Parathyroid adenoma (tissue), 2 donors: Measurements from ENCODE around the gene HBG2.

Experiments
- H2AFZ ChIP-seq: fragments of 300-600 bp; sonication (generic); one replicate; pipeline ENCODE4 v1.7.0; 2017; ENCODE audit warnings: antibody characterized with exemption, mild to moderate bottlenecking
- H3K27ac ChIP-seq: fragments of 300-600 bp; sonication (generic); one replicate; pipeline ENCODE4 v1.7.0; 2017
- H3K27me3 ChIP-seq: fragments of 300-600 bp; sonication (generic); one replicate; pipeline ENCODE4 v1.7.0; 2017; ENCODE audit warnings: low read length; ENCODE audit not compliant: control insufficient read depth, insufficient read depth
- H3K36me3 ChIP-seq: fragments of 300-600 bp; sonication (generic); one replicate; pipeline ENCODE4 v1.7.0; 2017; ENCODE audit warnings: low read length; ENCODE audit not compliant: control insufficient read depth, insufficient read depth
- H3K4me1 ChIP-seq: fragments of 300-600 bp; sonication (generic); one replicate; pipeline ENCODE4 v1.7.0; 2017; ENCODE audit warnings: control low read depth
- H3K4me2 ChIP-seq: fragments of 300-600 bp; sonication (generic); one replicate; pipeline ENCODE4 v1.7.0; 2017; ENCODE audit warnings: low read length
- H3K4me3 ChIP-seq: fragments of 300-600 bp; sonication (generic); one replicate; pipeline ENCODE4 v1.7.0; 2017; ENCODE audit warnings: low read depth, low read length
- H3K79me2 ChIP-seq: fragments of 300-600 bp; sonication (generic); one replicate; pipeline ENCODE4 v1.7.0; 2017; ENCODE audit warnings: control low read depth
- H3K9ac ChIP-seq: fragments of 300-600 bp; sonication (generic); one replicate; pipeline ENCODE4 v1.7.0; 2017; ENCODE audit warnings: mild to moderate bottlenecking
- H3K9me3 ChIP-seq: fragments of 300-600 bp; sonication (generic); one replicate; pipeline ENCODE4 v1.7.0; 2017; ENCODE audit warnings: low read length; ENCODE audit not compliant: control insufficient read depth
- TF ChIP-seq, protein P1 (sequence below): fragments of 300-600 bp; sonication (generic); IDR thresholded peaks from one replicate; pipeline ENCODE4 v1.7.0; 2017; ENCODE audit warnings: antibody characterized with exemption, mild to moderate bottlenecking
- donor health status: primary hyperparathyroidism.

The HBG2 gene

DNA sequence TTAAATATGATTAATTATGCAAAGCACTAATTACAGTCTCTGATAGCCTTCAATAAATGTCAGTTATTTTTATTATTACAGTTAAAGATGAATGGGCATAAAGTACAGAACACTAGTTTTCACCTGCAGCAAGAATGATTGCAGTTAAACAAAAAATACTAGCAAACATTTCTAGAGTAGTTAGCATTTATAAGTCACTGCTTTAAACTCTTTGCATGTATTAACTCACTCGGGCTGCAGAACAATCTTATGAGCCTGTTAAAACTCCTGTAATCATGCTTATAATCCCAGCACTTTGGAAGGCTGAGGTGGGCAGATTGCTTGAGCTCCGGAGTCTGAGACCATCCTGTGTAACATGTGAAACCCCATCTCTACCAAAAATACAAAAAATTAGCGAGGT is 32.3 kb upstream of the HBG2 start:
- Histone ChIP-seq H3K27ac (no peak overlapping the region), H3K36me3 (no peaks in the 10 kb centered on the region)

DNA sequence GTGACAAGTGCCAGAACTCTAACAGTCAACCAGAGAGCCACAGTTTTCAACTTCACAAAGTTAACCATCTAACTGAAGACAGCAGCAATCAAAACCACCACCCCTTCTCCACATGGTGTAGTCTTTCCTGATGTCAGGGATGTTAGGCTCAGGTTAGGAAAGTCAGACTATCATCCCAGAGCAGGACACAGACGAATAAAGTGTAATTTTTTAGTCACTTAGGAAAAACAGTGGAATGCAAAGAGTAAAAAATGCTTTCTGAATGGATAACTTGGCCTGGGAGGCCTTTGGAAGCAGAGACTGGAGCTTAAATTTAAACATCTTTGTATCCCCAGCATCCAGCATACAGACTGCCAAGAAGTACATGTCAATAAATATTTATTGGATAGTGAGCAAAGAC is 31.8 kb upstream of the HBG2 start:
- no peak overlapping the region for H3K4me2 ChIP-seq

More for the DNA sequence above, 32.3 kb upstream of the HBG2 start:
- Histone ChIP-seq H3K4me3 (no peak overlapping the region), H3K27me3 (no peaks in the 10 kb centered on the region), H3K4me1 (no peaks in the 10 kb centered on the region), H3K79me2 (no peaks in the 10 kb centered on the region), H3K9ac (no peak overlapping the region), H3K9me3 (no peaks in the 10 kb centered on the region), H3K4me2 (no peak overlapping the region), H2AFZ (no peak overlapping the region)
- TF ChIP-seq, protein P1, sequence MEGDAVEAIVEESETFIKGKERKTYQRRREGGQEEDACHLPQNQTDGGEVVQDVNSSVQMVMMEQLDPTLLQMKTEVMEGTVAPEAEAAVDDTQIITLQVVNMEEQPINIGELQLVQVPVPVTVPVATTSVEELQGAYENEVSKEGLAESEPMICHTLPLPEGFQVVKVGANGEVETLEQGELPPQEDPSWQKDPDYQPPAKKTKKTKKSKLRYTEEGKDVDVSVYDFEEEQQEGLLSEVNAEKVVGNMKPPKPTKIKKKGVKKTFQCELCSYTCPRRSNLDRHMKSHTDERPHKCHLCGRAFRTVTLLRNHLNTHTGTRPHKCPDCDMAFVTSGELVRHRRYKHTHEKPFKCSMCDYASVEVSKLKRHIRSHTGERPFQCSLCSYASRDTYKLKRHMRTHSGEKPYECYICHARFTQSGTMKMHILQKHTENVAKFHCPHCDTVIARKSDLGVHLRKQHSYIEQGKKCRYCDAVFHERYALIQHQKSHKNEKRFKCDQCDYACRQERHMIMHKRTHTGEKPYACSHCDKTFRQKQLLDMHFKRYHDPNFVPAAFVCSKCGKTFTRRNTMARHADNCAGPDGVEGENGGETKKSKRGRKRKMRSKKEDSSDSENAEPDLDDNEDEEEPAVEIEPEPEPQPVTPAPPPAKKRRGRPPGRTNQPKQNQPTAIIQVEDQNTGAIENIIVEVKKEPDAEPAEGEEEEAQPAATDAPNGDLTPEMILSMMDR: no peak

DNA sequence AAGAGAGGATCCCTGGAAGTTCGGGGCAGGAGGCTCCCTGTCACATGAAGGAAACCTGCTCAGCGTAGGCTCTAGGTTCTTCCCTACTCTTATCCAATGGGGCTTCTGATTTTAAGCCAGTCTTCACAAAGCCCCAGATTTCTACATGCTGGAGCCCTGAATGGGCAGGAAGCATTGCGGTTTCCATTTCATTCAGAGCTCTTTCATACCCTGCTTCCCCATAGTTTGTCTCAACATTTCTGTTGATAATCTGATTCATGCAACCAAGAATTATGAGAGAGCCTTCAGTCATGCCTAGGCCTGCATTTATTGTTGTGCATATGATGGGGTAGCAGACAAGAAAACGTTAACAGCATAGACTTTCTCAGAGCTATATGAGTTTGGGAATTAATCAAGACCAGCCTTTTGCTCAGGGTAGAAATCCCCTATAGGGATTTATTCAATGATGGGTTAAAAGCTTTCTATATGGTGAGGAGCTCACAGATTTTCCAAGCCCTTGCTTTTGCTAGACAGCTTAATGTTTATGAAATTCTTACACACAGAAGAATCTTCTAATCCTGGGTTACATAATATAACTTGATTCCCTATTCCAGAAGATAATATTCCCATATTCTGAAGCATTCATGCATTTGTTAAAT is 31.2 kb upstream of the HBG2 start:
- Histone ChIP-seq H3K9ac (no peak overlapping the region), H3K79me2 (no peaks in the 10 kb centered on the region), H3K4me2 (no peak overlapping the region), H3K27ac (no peak overlapping the region), H3K4me1 (no peaks in the 10 kb centered on the region), H3K27me3 (no peaks in the 10 kb centered on the region), H3K36me3 (no peaks in the 10 kb centered on the region), H3K4me3 (no peak overlapping the region), H3K9me3 (no peaks in the 10 kb centered on the region), H2AFZ (no peak overlapping the region)
- TF ChIP-seq, protein P1: no peak

More for the DNA sequence above, 31.8 kb upstream of the HBG2 start:
- Histone ChIP-seq H3K27me3 (no peaks in the 10 kb centered on the region), H3K4me1 (no peaks in the 10 kb centered on the region), H3K9me3 (no peaks in the 10 kb centered on the region), H3K9ac (no peak overlapping the region), H3K79me2 (no peaks in the 10 kb centered on the region), H3K27ac (no peak overlapping the region), H2AFZ (no peak overlapping the region), H3K36me3 (no peaks in the 10 kb centered on the region), H3K4me3 (no peak overlapping the region)
- TF ChIP-seq, protein P1: no peak

DNA sequence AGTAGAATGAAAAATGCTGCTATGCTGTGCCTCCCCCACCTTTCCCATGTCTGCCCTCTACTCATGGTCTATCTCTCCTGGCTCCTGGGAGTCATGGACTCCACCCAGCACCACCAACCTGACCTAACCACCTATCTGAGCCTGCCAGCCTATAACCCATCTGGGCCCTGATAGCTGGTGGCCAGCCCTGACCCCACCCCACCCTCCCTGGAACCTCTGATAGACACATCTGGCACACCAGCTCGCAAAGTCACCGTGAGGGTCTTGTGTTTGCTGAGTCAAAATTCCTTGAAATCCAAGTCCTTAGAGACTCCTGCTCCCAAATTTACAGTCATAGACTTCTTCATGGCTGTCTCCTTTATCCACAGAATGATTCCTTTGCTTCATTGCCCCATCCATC is 30.1 kb upstream of the HBG2 start:
- no peak overlapping the region for H3K4me3 ChIP-seq
- H3K9ac ChIP-seq: no peak overlapping the region
- H3K79me2 ChIP-seq: no peaks in the 10 kb centered on the region
- no peak overlapping the region for H2AFZ ChIP-seq
- TF ChIP-seq, protein P1: no peak
- no peaks in the 10 kb centered on the region for H3K9me3 ChIP-seq
- H3K4me2 ChIP-seq: no peak overlapping the region
- H3K4me1 ChIP-seq: no peaks in the 10 kb centered on the region
- no peaks in the 10 kb centered on the region for H3K27me3 ChIP-seq
- H3K27ac ChIP-seq: no peak overlapping the region
- no peaks in the 10 kb centered on the region for H3K36me3 ChIP-seq

DNA sequence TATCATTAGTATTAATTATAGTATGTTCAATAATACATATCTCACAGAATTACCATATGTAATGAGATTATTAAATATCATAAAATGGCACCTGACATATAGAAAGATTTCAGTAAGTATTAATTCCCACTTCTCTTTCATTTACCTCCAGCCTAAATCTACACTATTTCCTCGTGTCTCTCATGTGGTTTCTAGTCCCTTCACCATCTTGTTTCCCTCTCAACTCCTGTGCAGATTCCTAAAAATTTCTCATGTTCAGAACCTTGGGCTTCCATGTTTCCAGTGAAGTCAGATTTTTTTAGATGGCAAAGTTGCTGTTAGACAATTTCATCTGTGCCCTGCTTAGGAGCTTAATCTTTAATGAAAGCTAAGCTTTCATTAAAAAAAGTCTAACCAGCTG is 29.3 kb upstream of the HBG2 start:
- Histone ChIP-seq H3K4me3 (no peak overlapping the region), H3K9me3 (no peaks in the 10 kb centered on the region), H3K36me3 (no peaks in the 10 kb centered on the region), H3K9ac (no peak overlapping the region), H3K27me3 (no peaks in the 10 kb centered on the region), H2AFZ (no peak overlapping the region), H3K4me1 (no peaks in the 10 kb centered on the region), H3K79me2 (no peaks in the 10 kb centered on the region), H3K4me2 (no peak overlapping the region), H3K27ac (no peak overlapping the region)
- TF ChIP-seq, protein P1: no peak
